ENCODE measurements around the gene CNTNAP2.

CNTNAP2 gene

GRCh38 chr7:147659036-147659995 is 1542.7 kb downstream of the CNTNAP2 start:
- Histone ChIP-seq H3K9me3 (ENCODE audit: low read depth, low read length) (no peaks in the 10 kb centered on the region), H3K27ac (no peak overlapping the region; the same call in 1 of the 2 replicates), H3K9ac (ENCODE audit: insufficient read length) (no peak overlapping the region), H3K4me3 (no peak overlapping the region), H3K36me3 (ENCODE audit: insufficient read depth, low read length) (no peaks in the 10 kb centered on the region)
- TF ChIP-seq POLR2AphosphoS5 (IDR thresholded peaks at IDR 0.05; ENCODE audit: borderline replicate concordance, low read depth, low read length) (no peak), EZH2 (IDR thresholded peaks at IDR 0.05) (no peak), FOXP2 (optimal IDR thresholded peaks at IDR 0.05; ENCODE audit: control extremely low read depth, extremely low read length, insufficient read depth) (no peak)
- no peak for DNase-seq (ENCODE audit: low read depth, low spot score)

GRCh38 chr7:147664541-147664940 is 1547.9 kb downstream of the CNTNAP2 start:
- Histone ChIP-seq H3K4me3 (no peak overlapping the region), H3K36me3 (ENCODE audit: insufficient read depth, low read length) (no peaks in the 10 kb centered on the region), H3K9me3 (ENCODE audit: low read depth, low read length) (no peaks in the 10 kb centered on the region), H3K9ac (ENCODE audit: insufficient read length) (no peak overlapping the region), H3K27ac (no peak overlapping the region)
- DNase-seq (ENCODE audit: low read depth, low spot score): no peak
- TF ChIP-seq EZH2 (IDR thresholded peaks at IDR 0.05): no peak
- no peak for TF ChIP-seq FOXP2 (optimal IDR thresholded peaks at IDR 0.05; ENCODE audit: control extremely low read depth, extremely low read length, insufficient read depth)
- TF ChIP-seq POLR2AphosphoS5 (IDR thresholded peaks at IDR 0.05; ENCODE audit: borderline replicate concordance, low read depth, low read length): no peak

GRCh38 chr7:147670759-147671158 is 1554.2 kb downstream of the CNTNAP2 start:
- TF ChIP-seq EZH2 (IDR thresholded peaks at IDR 0.05) (no peak), POLR2AphosphoS5 (IDR thresholded peaks at IDR 0.05; ENCODE audit: borderline replicate concordance, low read depth, low read length) (no peak), FOXP2 (optimal IDR thresholded peaks at IDR 0.05; ENCODE audit: control extremely low read depth, extremely low read length, insufficient read depth) (no peak)
- H3K4me3 ChIP-seq: no peak overlapping the region
- no peaks in the 10 kb centered on the region for H3K9me3 ChIP-seq (ENCODE audit: low read depth, low read length)
- H3K36me3 ChIP-seq (ENCODE audit: insufficient read depth, low read length): no peaks in the 10 kb centered on the region
- H3K9ac ChIP-seq (ENCODE audit: insufficient read length): no peak overlapping the region
- no peak for DNase-seq (ENCODE audit: low read depth, low spot score)
- H3K27ac ChIP-seq: no peak overlapping the region

DNA sequence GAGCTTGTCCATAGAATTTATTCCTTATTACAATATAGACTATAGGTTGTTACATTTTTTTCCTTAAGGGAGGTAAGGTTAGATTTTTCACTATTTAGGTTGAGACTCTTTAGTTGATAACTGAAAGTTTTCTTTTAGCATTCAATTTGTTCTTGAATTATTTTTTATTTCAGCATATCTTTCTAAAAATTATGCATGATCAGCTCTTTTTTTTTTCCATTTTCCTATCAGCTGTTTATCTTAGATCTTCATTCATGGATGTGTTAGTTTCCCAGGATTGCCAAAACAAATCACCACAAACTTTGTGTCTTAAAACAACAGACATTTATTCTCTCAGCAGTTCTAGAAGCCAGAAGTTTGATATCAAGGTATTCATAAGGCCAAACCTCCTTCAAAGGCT is 1558.1 kb downstream of the CNTNAP2 start:
- no peak overlapping the region for H3K9ac ChIP-seq (ENCODE audit: insufficient read length)
- no peak for DNase-seq (ENCODE audit: low read depth, low spot score)
- no peak overlapping the region for H3K27ac ChIP-seq
- no peak overlapping the region for H3K4me3 ChIP-seq
- TF ChIP-seq FOXP2 (optimal IDR thresholded peaks at IDR 0.05; ENCODE audit: control extremely low read depth, extremely low read length, insufficient read depth) (no peak), POLR2AphosphoS5 (IDR thresholded peaks at IDR 0.05; ENCODE audit: borderline replicate concordance, low read depth, low read length) (no peak)
- no peaks in the 10 kb centered on the region for H3K9me3 ChIP-seq (ENCODE audit: low read depth, low read length)
- H3K36me3 ChIP-seq (ENCODE audit: insufficient read depth, low read length): no peaks in the 10 kb centered on the region

DNA sequence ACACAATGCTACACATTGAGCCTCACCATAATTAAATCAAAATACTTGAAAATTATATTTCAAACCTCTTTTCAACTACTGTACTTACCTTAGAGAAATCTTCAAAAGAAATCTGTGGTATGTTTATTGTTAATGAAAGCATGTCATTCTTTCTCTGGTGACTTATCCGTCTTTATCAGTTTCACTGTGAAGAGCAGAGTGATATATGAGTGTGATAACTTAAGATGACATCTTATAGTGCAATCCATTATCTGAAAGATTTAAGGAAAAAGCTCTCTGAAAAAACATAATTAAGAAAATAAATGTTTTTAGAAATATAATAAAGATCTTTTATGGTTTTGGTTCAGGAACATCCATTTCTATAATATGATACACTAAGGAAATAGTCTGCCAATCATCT is 1562.3 kb downstream of the CNTNAP2 start:
- no peak overlapping the region for H3K4me3 ChIP-seq
- TF ChIP-seq EZH2 (IDR thresholded peaks at IDR 0.05) (no peak), FOXP2 (optimal IDR thresholded peaks at IDR 0.05; ENCODE audit: control extremely low read depth, extremely low read length, insufficient read depth) (no peak), POLR2AphosphoS5 (IDR thresholded peaks at IDR 0.05; ENCODE audit: borderline replicate concordance, low read depth, low read length) (no peak)
- no peaks in the 10 kb centered on the region for H3K36me3 ChIP-seq (ENCODE audit: insufficient read depth, low read length)
- H3K9ac ChIP-seq (ENCODE audit: insufficient read length): no peak overlapping the region
- DNase-seq (ENCODE audit: low read depth, low spot score): no peak
- H3K9me3 ChIP-seq (ENCODE audit: low read depth, low read length): no peaks in the 10 kb centered on the region
- no peak overlapping the region for H3K27ac ChIP-seq

DNA sequence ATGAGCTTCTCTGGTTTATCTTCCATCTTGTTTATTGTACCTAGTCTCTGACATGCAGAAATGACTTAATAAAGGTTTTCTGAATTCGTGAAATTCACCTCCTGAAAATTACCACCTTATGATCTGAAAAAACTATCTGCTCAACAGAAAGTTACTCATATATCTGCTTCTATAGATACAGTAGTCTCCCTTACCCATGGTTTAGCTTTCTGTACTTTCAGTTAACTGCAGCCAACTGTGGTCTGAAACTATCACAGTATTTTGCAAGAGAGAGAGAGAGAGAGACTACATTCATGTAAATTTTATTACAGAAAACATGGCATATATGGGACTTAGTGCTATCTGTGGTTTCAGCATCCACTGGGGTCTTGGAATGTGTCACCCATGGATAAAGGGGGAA is 1564.9 kb downstream of the CNTNAP2 start:
- no peaks in the 10 kb centered on the region for H3K36me3 ChIP-seq (ENCODE audit: insufficient read depth, low read length)

GRCh38 chr7:147700702-147701101 is 1584.1 kb downstream of the CNTNAP2 start:
- DNase-seq (ENCODE audit: low read depth, low spot score): no peak
- H3K36me3 ChIP-seq (ENCODE audit: insufficient read depth, low read length): no peaks in the 10 kb centered on the region
- TF ChIP-seq FOXP2 (optimal IDR thresholded peaks at IDR 0.05; ENCODE audit: control extremely low read depth, extremely low read length, insufficient read depth): no peak
- TF ChIP-seq POLR2AphosphoS5 (IDR thresholded peaks at IDR 0.05; ENCODE audit: borderline replicate concordance, low read depth, low read length): no peak
- TF ChIP-seq EZH2 (IDR thresholded peaks at IDR 0.05): no peak
- H3K27ac ChIP-seq: no peak overlapping the region
- H3K9me3 ChIP-seq (ENCODE audit: low read depth, low read length): no peaks in the 10 kb centered on the region
- no peak overlapping the region for H3K4me3 ChIP-seq
- H3K9ac ChIP-seq (ENCODE audit: insufficient read length): no peak overlapping the region

More for the DNA sequence above, 1564.9 kb downstream of the CNTNAP2 start:
- no peak overlapping the region for H3K4me3 ChIP-seq
- H3K27ac ChIP-seq: no peak overlapping the region
- no peak overlapping the region for H3K9ac ChIP-seq (ENCODE audit: insufficient read length)
- H3K9me3 ChIP-seq (ENCODE audit: low read depth, low read length): no peaks in the 10 kb centered on the region
- no peak for TF ChIP-seq POLR2AphosphoS5 (IDR thresholded peaks at IDR 0.05; ENCODE audit: borderline replicate concordance, low read depth, low read length)
- TF ChIP-seq FOXP2 (optimal IDR thresholded peaks at IDR 0.05; ENCODE audit: control extremely low read depth, extremely low read length, insufficient read depth): no peak
- no peak for TF ChIP-seq EZH2 (IDR thresholded peaks at IDR 0.05)
- no peak for DNase-seq (ENCODE audit: low read depth, low spot score)

DNA sequence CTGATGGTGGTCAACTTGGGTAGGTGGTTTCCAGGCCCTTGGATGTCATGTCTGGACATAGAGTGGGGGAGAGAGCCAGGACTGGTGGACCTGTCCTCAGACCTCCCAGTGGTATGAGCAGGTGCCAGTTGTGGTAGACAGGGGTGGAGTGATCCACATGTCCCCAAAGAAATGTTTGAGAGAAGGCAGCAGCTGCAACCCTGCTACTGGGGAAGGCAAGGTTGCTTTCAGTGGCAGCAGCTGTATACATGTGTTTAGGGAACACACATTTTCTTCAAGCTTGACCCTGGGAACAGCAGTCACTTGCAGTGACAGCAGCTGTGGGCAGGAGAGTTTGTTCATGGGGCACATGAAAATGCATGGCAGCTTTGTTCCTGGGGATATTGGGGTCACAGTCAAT is 1591.3 kb downstream of the CNTNAP2 start:
- no peak for TF ChIP-seq POLR2AphosphoS5 (IDR thresholded peaks at IDR 0.05; ENCODE audit: borderline replicate concordance, low read depth, low read length)
- TF ChIP-seq FOXP2 (optimal IDR thresholded peaks at IDR 0.05; ENCODE audit: control extremely low read depth, extremely low read length, insufficient read depth): no peak
- no peak for TF ChIP-seq EZH2 (IDR thresholded peaks at IDR 0.05)
- Histone ChIP-seq H3K9ac (ENCODE audit: insufficient read length) (no peak overlapping the region), H3K36me3 (ENCODE audit: insufficient read depth, low read length) (no peaks in the 10 kb centered on the region), H3K4me3 (no peak overlapping the region), H3K27ac (no peak overlapping the region), H3K9me3 (ENCODE audit: low read depth, low read length) (no peaks in the 10 kb centered on the region)
- no peak for DNase-seq (ENCODE audit: low read depth, low spot score)
